HEK293 (cell line): Measurements from ENCODE around the gene RETREG3.

Experiments used
- EGR2 ChIP-seq: fragments of 450-650 bp; formaldehyde crosslinking; IDR thresholded peaks from 2 replicates; pipeline ENCODE4 v1.5.1; 2016; ENCODE audit warnings: low read depth, missing biosample characterization, missing genetic modification characterization
- GLI4 ChIP-seq: fragments of 450-650 bp; formaldehyde crosslinking; IDR thresholded peaks from 2 replicates; pipeline ENCODE4 v1.5.1; 2016; ENCODE audit warnings: missing biosample characterization, missing genetic modification characterization
- HOXC10 ChIP-seq: sonication (generic); formaldehyde crosslinking; IDR thresholded peaks from 2 replicates; pipeline ENCODE4 v1.8.1; 2023; ENCODE audit warnings: mild to moderate bottlenecking, missing genetic modification reagents
- KLF1 ChIP-seq: fragments of 450-650 bp; formaldehyde crosslinking; IDR thresholded peaks from 2 replicates; pipeline ENCODE4 v1.5.1; 2016; ENCODE audit warnings: missing biosample characterization, missing genetic modification characterization
- MZF1 ChIP-seq: fragments of 450-650 bp; formaldehyde crosslinking; IDR thresholded peaks from 2 replicates; pipeline ENCODE4 v1.5.1; 2017; ENCODE audit warnings: missing biosample characterization, missing genetic modification characterization, borderline replicate concordance
- PBX3 ChIP-seq: sonication (generic); formaldehyde crosslinking; IDR thresholded peaks from 2 replicates; pipeline ENCODE4 v1.8.1; 2022; ENCODE audit warnings: mild to moderate bottlenecking, moderate library complexity, missing genetic modification reagents
- PRDM10 ChIP-seq: fragments of 450-650 bp; formaldehyde crosslinking; IDR thresholded peaks from 2 replicates; pipeline ENCODE4 v1.5.1; 2016; ENCODE audit warnings: missing biosample characterization, missing genetic modification characterization
- REPIN1 ChIP-seq: fragments of 450-650 bp; formaldehyde crosslinking; IDR thresholded peaks from 2 replicates; pipeline ENCODE4 v1.5.1; 2017; ENCODE audit warnings: missing biosample characterization, missing genetic modification characterization, low read depth
- ZBTB48 ChIP-seq: fragments of 450-650 bp; formaldehyde crosslinking; IDR thresholded peaks from 2 replicates; pipeline ENCODE4 v1.5.1; 2016; ENCODE audit warnings: missing biosample characterization, missing genetic modification characterization
- ZFP37 ChIP-seq: fragments of 450-650 bp; formaldehyde crosslinking; IDR thresholded peaks from 2 replicates; pipeline ENCODE4 v1.5.1; 2016; ENCODE audit warnings: missing biosample characterization, missing genetic modification characterization
- ZNF10 ChIP-seq: fragments of 450-650 bp; formaldehyde crosslinking; IDR thresholded peaks from 2 replicates; pipeline ENCODE4 v1.5.1; 2017; ENCODE audit warnings: missing biosample characterization, missing genetic modification characterization
- ZNF19 ChIP-seq: fragments of 450-650 bp; formaldehyde crosslinking; IDR thresholded peaks from 2 replicates; pipeline ENCODE4; 2016; ENCODE audit warnings: missing biosample characterization, missing genetic modification characterization, low read depth
- ZNF223 ChIP-seq: fragments of 450-650 bp; formaldehyde crosslinking; IDR thresholded peaks from 2 replicates; pipeline ENCODE4 v1.5.1; 2016; ENCODE audit warnings: missing biosample characterization, missing genetic modification characterization
- ZNF404 ChIP-seq: fragments of 450-650 bp; formaldehyde crosslinking; IDR thresholded peaks from 2 replicates; pipeline ENCODE4 v1.5.1; 2017; ENCODE audit warnings: missing biosample characterization, missing genetic modification characterization
- ZNF544 ChIP-seq: fragments of 450-650 bp; formaldehyde crosslinking; IDR thresholded peaks from 2 replicates; pipeline ENCODE4 v1.5.0; 2017; ENCODE audit warnings: missing biosample characterization, missing genetic modification characterization
- ZNF560 ChIP-seq: fragments of 450-650 bp; formaldehyde crosslinking; IDR thresholded peaks from 2 replicates; pipeline ENCODE4 v1.5.1; 2017; ENCODE audit warnings: missing biosample characterization, missing genetic modification characterization, borderline replicate concordance
- ZNF664 ChIP-seq: fragments of 450-650 bp; formaldehyde crosslinking; IDR thresholded peaks from 2 replicates; pipeline ENCODE4 v1.5.1; 2016; ENCODE audit warnings: missing biosample characterization, missing genetic modification characterization
- ZNF701 ChIP-seq: fragments of 450-650 bp; formaldehyde crosslinking; IDR thresholded peaks from 2 replicates; pipeline ENCODE4 v1.5.1; 2016; ENCODE audit warnings: missing biosample characterization, missing genetic modification characterization
- ZNF777 ChIP-seq: fragments of 450-650 bp; formaldehyde crosslinking; IDR thresholded peaks from 2 replicates; pipeline ENCODE4 v1.5.1; 2017; ENCODE audit warnings: missing biosample characterization, missing genetic modification characterization, borderline replicate concordance
- ZNF785 ChIP-seq: fragments of 450-650 bp; formaldehyde crosslinking; IDR thresholded peaks from 2 replicates; pipeline ENCODE4 v1.5.1; 2016; ENCODE audit warnings: missing biosample characterization, missing genetic modification characterization
- ZNF830 ChIP-seq: fragments of 450-650 bp; IDR thresholded peaks from 2 replicates; pipeline ENCODE4 v1.5.0; 2018; ENCODE audit warnings: missing biosample characterization, missing genetic modification characterization, low read depth, mild to moderate bottlenecking, moderate library complexity
- ZXDB ChIP-seq: fragments of 450-650 bp; formaldehyde crosslinking; IDR thresholded peaks from 2 replicates; pipeline ENCODE4 v1.5.1; 2016; ENCODE audit warnings: missing biosample characterization, missing genetic modification characterization
- TF ChIP-seq, protein P1 (sequence below): fragments of 450-650 bp; formaldehyde crosslinking; IDR thresholded peaks from 2 replicates; pipeline ENCODE4 v1.5.1; 2016; ENCODE audit warnings: missing biosample characterization, missing genetic modification characterization
- TF ChIP-seq, protein P2 (sequence below): fragments of 450-650 bp; formaldehyde crosslinking; IDR thresholded peaks from 2 replicates; pipeline ENCODE4 v1.5.1; 2017; ENCODE audit warnings: missing biosample characterization, missing genetic modification characterization
- TF ChIP-seq, protein P3 (sequence below): fragments of 450-650 bp; formaldehyde crosslinking; IDR thresholded peaks from 2 replicates; pipeline ENCODE4 v1.5.1; 2016; ENCODE audit warnings: missing biosample characterization, missing genetic modification characterization, low read depth
- TF ChIP-seq, protein P4 (sequence below): fragments of 450-650 bp; formaldehyde crosslinking; IDR thresholded peaks from 2 replicates; pipeline ENCODE4 v1.5.1; 2016; ENCODE audit warnings: missing biosample characterization, missing genetic modification characterization

Gene RETREG3

GRCh38 chr17:42608305-42609181 is 631 bp downstream of the RETREG3 start (continued):
- TF ChIP-seq, protein P1, sequence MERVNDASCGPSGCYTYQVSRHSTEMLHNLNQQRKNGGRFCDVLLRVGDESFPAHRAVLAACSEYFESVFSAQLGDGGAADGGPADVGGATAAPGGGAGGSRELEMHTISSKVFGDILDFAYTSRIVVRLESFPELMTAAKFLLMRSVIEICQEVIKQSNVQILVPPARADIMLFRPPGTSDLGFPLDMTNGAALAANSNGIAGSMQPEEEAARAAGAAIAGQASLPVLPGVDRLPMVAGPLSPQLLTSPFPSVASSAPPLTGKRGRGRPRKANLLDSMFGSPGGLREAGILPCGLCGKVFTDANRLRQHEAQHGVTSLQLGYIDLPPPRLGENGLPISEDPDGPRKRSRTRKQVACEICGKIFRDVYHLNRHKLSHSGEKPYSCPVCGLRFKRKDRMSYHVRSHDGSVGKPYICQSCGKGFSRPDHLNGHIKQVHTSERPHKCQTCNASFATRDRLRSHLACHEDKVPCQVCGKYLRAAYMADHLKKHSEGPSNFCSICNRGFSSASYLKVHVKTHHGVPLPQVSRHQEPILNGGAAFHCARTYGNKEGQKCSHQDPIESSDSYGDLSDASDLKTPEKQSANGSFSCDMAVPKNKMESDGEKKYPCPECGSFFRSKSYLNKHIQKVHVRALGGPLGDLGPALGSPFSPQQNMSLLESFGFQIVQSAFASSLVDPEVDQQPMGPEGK, result no peak
- TF ChIP-seq ZNF19 (tag by site-specific recombination) (no peak), ZNF785 (tag by site-specific recombination) (no peak), KLF1 (no peak), ZXDB (tag by site-specific recombination) (no peak), ZNF560 (tag by site-specific recombination) (no peak), GLI4 (tag by site-specific recombination) (no peak), PRDM10 (tag by site-specific recombination) (0 out of 2 replicates have a peak, but pooled peaks have one; percentile 53), ZNF701 (tag by site-specific recombination) (no peak), PBX3 (CRISPR knock-in tag) (no peak), REPIN1 (tag by site-specific recombination) (no peak), ZNF830 (tag by site-specific recombination) (no peak), ZNF404 (tag by site-specific recombination) (no peak), ZNF10 (tag by site-specific recombination) (no peak), ZNF664 (tag by site-specific recombination) (no peak), EGR2 (tag by site-specific recombination) (no peak), MZF1 (no peak), ZBTB48 (tag by site-specific recombination) (peak; percentile 79), ZFP37 (tag by site-specific recombination) (no peak), ZNF223 (tag by site-specific recombination) (peak; percentile 92), HOXC10 (CRISPR knock-in tag) (no peak), ZNF544 (tag by site-specific recombination) (no peak), ZNF777 (tag by site-specific recombination) (no peak)
- TF ChIP-seq, protein P2, sequence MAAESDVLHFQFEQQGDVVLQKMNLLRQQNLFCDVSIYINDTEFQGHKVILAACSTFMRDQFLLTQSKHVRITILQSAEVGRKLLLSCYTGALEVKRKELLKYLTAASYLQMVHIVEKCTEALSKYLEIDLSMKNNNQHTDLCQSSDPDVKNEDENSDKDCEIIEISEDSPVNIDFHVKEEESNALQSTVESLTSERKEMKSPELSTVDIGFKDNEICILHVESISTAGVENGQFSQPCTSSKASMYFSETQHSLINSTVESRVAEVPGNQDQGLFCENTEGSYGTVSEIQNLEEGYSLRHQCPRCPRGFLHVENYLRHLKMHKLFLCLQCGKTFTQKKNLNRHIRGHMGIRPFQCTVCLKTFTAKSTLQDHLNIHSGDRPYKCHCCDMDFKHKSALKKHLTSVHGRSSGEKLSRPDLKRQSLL (tag by site-specific recombination), result no peak
- TF ChIP-seq, protein P3, sequence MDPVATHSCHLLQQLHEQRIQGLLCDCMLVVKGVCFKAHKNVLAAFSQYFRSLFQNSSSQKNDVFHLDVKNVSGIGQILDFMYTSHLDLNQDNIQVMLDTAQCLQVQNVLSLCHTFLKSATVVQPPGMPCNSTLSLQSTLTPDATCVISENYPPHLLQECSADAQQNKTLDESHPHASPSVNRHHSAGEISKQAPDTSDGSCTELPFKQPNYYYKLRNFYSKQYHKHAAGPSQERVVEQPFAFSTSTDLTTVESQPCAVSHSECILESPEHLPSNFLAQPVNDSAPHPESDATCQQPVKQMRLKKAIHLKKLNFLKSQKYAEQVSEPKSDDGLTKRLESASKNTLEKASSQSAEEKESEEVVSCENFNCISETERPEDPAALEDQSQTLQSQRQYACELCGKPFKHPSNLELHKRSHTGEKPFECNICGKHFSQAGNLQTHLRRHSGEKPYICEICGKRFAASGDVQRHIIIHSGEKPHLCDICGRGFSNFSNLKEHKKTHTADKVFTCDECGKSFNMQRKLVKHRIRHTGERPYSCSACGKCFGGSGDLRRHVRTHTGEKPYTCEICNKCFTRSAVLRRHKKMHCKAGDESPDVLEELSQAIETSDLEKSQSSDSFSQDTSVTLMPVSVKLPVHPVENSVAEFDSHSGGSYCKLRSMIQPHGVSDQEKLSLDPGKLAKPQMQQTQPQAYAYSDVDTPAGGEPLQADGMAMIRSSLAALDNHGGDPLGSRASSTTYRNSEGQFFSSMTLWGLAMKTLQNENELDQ (tag by site-specific recombination), result no peak
- TF ChIP-seq, protein P4, sequence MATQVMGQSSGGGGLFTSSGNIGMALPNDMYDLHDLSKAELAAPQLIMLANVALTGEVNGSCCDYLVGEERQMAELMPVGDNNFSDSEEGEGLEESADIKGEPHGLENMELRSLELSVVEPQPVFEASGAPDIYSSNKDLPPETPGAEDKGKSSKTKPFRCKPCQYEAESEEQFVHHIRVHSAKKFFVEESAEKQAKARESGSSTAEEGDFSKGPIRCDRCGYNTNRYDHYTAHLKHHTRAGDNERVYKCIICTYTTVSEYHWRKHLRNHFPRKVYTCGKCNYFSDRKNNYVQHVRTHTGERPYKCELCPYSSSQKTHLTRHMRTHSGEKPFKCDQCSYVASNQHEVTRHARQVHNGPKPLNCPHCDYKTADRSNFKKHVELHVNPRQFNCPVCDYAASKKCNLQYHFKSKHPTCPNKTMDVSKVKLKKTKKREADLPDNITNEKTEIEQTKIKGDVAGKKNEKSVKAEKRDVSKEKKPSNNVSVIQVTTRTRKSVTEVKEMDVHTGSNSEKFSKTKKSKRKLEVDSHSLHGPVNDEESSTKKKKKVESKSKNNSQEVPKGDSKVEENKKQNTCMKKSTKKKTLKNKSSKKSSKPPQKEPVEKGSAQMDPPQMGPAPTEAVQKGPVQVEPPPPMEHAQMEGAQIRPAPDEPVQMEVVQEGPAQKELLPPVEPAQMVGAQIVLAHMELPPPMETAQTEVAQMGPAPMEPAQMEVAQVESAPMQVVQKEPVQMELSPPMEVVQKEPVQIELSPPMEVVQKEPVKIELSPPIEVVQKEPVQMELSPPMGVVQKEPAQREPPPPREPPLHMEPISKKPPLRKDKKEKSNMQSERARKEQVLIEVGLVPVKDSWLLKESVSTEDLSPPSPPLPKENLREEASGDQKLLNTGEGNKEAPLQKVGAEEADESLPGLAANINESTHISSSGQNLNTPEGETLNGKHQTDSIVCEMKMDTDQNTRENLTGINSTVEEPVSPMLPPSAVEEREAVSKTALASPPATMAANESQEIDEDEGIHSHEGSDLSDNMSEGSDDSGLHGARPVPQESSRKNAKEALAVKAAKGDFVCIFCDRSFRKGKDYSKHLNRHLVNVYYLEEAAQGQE (tag by site-specific recombination), result 0 out of 2 replicates have a peak, but pooled peaks have one; percentile 35
